GM19455 (cell line): Measurements from ENCODE around the gene AFTPH.

Experiments
- ATAC-seq: cut with Tn5 transposase; IDR thresholded peaks from one replicate; pipeline ENCODE4 v1.9.1; 2021; ENCODE audit not compliant: unreplicated experiment

The AFTPH gene

DNA sequence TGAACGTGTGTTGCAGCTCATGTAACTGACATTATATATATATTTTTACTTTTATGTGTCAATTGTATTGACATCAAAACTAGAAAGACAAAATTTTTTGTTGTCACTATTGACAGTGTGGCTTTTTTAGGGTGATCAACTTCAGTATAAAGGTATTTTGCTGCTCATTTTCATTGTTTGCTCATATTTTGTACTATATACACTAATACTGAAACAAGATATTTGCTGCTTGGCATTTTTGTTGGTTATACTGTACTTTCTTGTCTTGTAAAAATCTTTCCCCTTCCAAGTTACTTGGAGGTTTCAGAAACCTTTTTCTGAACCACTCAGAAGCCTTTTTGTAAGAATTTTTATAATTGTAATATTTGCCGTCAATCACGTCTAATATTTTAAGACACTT is 16.5 kb downstream of the AFTPH start:
- no peak for ATAC-seq

DNA sequence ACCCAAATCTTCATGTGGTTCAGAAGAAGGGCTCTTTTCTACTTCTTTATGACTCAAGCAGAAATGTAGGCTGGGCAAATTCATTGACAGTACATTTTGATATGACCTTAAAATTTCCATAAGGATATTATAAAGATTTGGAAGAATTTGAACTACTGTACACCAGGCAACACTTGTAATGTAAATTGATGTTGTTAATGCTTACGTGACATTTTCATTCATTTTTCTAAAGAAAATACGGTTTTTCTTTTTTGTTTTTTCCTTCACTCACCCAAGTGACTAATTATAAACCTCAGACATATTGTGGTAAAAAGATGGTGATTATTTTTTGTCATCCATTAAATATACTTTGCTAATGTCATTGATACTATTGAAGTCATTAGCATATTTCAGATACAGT is 17.4 kb downstream of the AFTPH start:
- ATAC-seq, result no peak

DNA sequence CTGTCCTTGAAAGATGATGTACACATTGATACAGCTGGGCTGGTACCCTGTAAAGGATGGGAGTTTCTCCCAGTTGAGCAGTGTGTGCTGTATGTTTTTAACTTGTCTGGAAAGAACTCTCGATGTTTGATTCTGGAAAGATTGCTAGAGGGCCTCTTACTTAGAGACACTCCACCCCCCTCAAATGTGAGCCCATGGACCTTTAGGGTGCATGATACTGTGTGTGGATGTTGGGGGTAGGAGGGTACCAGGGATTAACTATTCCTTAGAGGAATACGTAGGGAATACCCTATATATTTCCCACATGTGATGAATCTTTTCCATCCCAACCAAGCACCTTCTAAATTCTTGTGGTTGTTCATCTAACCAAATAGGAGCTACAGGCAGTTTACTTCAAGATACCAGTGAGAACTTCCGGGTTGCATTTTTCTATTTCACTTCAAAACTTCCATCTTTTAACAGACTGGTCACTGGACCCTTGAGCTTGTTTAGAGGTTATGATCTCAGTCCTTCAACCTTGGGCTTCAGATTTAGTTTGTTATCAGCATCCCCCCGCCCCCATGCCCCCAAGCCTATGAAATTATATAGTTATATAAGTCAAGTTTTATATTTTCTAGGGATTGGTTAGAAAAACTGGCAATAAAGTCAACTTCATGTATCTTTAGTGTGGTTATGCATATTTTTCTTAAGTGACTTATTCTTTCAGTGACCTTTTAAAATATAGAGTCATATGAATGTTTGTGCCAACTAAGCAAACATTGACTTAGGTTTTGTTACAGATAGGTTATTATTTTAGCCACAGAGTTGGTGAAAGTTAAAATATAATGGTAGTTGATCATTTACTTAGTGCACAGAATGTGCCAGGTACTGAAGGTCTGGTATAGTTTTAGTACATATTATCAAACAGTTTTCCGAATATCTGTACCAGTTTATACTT is 18.2 kb downstream of the AFTPH start:
- no peak for ATAC-seq

DNA sequence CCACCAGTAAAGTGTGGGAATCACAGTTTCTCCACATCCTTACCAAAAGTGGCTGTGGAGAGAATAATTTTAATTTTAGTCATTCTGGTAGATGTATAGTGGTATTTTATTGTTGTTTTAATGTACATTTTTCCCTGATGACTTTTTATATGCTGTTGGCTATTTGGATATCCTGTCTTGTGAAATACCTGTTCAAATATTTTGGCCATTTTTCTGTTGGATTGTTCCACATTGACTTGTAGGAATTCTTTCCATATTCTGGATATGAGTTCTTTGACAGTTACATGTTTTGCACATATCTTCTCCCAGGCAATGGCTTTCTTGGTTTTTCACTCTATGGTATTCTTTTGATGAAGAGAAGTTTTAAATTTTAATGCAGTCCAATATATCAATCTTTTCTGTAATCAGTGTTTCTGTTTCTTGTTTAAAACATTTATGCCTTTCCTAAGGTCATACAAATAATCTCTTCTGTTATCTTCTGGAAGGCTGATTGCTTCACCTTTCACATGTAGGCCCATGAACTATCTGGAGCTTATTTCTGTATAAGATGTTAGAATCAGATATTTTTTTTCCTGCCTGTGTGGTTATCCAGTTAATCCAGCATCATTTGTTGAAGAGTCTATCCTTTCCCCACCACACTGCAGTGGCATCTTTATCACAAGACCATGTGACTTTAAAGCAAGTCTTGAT is 19.0 kb downstream of the AFTPH start:
- ATAC-seq, result no peak

DNA sequence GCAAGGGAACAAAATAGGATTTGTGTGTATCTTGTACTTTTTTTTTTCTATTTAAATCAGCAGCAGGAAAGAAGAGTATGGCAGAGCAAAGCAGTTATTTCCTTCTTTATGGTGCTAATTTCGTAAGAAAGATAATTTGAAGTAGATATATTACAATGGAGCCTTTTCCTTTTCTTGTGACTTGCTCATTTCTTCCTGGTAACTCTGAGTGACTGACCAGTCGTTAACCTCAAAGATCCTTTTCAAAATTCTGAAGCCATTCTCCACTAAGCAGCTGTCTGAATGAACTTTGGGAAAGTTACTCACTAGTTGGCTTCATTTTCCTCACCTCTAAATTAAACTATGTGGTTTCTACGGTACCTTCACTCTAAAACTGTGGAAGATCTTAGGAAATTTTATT is 24.6 kb downstream of the AFTPH start:
- ATAC-seq, result no peak

DNA sequence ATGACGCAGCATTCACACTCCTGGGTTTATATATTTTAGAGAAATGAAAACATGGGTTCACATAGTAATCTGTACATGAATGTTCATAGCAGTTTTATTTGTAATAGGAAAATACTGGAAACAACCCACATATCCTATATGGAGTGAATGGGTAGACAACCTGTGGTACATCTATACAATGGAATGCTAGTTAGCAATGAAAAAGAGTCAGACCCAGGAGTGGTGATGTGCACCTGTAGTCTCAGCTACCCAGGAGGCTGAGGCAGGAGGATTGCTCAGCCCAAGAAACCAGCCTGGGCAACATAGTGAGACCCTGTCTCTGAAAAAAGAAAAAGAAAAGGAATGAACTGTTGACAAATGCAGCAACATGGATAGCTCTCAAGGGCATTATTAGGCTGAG is 25.9 kb downstream of the AFTPH start:
- no peak for ATAC-seq

DNA sequence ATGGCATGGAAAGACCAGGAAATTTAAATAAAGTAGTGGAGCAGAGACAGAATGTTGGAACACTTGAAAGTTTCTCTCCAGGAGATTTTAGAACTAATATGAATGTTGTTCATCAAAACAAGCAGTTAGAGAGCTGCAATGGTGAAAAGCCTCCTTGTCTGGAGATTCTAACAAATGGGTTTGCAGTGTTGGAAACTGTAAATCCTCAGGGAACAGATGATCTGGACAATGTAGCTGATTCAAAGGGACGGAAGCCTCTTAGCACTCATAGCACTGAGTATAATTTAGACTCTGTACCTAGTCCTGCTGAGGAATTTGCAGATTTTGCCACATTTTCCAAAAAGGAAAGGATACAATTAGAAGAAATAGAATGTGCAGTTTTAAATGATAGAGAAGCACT is 27.7 kb downstream of the AFTPH start:
- no peak for ATAC-seq

DNA sequence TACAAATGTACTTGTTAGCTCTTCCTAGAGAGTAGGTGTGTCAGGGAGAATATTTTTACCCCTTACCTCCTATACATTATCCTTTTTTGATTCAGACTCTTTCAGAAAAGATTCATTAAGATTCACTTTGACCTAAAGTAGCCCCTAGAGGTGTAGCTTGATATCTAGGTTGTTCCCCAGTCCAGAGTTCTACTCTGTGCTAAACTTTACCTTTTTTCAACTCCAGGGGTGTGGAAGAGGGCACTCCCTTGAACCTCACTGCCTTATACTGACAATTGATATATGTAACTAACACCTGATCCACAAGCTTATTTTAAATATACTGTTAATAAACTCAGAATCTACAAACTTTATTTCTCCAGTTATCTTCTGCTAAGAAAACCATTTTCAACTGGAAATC is 30.0 kb downstream of the AFTPH start:
- ATAC-seq, result no peak

DNA sequence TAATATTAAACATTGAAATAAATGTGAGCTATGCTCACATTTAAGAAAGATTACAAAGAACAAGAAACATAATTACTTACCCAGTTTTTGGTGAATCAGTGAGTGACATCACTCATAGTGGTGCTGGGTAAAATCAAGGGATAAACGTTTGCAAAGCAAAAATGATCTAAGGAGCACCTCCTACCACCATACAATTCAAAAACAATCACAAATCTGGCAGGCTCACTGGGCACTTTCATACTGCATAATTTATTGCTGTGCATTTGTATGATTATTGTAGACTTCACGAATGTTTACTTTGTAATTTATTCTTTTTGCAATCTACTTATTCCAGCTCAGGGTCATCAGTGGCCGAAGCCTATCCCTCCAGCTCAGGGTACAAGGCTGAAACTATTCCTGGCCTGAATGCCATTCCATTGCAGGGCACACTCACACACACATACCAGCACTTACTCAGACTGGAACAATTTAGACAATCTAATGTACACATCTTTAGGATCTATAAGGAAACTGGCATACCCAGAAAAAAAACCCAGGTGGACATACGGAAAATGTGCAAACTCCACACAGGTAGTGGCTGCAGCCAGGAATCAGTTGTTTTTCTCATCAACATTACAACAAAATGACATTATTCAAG is 34.4 kb downstream of the AFTPH start:
- ATAC-seq, result no peak

DNA sequence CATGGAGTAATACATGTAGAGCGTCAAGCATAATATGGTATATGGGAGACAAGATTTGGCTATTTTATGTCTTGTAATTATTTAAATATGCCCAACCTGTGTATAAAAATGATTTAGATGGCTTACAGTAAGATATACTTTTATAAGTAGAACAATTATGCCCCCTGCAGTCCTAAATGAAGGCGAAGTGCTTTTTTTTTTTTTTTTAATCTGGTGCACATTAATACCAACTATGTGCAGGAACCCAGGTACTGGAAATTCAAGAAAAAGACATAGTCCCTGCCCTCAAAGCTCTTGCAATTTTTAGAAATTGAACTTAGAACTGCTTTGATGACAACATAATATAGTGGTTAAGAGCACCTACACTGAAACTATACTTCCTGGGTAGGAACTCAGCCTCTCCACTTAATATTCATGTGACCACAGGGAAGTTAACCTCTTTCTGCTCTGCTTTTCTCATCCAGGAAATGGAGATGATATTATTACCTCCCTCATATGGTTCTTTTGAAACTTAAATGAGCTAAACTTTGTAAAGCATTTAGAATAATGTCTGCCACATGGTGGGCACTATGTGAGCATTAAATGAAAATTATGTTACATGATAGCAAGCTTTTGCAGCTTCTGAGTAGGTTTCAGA is 38.1 kb downstream of the AFTPH start:
- no peak for ATAC-seq

DNA sequence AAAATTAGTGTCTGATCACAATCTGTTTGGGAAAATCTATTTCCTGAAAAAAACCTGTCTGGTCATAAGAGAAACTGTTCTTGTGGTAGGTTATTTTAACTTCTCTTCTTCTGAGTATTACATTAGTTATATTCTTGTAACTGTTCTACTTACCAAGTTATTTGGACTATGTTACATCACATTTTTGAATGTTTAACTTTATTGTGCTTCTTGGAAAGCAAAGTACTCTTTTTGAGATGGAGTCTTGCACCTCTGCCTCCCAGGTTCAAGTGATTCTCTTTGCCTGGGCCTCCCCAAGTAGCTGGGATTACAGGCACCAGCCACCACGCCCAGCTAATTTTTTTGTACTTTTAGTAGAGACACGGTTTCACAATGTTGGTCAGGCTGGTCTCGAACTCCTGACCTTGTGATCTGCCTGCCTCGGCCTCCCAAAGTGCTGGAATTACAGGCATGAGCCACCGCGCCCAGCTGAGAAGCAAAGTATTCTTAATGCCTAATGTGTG is 39.4 kb downstream of the AFTPH start:
- ATAC-seq, result no peak

DNA sequence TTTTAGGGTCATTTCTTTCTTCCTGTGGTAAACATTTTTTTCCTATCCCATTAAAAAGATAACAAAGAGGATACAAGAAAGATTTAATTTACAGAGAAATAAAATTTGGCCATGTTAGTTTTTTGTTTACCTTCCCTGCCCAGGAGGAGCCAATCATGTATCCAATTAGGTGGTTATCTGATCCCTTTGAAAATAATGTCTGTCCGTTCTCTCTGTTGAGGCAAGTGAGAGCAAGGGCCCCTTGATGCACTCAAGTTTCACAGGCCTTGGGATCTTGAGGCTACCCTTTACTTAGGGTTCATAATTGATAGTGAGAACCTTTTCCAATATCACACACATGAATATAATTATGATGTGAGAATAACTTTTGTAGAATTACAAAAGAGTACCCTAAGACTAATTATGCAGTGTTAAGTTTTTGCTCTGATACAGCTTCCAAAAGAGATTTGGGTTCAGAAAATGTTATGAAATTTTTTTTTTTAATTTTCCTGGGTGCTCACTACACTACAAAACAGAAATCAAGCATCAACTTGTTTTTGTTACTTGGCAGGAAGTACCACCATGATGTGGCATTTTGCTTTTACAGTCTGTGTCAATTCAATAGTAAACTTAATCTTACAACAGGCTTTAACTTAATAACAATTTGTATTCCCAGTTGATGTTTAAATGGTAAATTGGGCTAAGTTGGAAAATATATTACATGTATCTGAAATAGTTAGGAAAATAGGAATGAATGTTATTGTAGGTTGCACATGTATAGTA is 42.0 kb downstream of the AFTPH start:
- no peak for ATAC-seq

DNA sequence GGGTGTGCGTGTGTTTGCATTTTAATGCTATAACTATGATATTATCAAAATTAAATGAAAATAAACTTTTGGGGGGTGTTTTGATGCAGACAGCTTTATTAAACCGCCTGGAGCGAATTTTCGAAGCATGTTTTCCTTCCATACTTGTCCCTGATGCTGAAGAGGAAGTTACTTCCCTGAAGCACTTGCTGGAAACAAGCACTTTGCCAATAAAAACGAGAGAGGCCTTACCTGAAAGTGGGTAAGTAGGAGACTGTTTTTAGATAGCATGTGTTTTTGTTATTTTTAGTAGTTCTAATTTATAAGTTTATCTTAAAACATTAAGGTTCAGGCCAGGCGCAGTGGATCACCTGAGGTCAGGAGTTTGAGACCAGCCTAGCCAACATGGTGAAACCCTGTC is 43.3 kb downstream of the AFTPH start:
- no peak for ATAC-seq

DNA sequence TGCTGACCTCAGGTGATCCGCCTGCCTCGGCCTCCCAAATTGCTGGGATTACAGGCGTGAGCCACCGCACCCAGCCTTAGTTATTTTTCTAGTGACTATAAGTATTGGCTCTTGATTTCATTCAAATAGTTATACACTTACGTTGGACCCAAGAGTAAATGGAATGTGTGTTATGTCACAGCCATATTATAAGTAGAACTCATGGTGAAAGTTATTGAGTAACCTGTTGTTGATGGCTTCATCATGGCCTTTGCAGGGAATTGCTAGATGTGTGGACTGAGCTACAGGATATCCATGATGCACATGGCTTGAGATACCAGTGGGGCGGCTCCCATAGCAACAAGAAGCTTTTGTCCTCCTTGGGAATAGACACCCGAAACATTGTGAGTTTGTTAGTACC is 44.7 kb downstream of the AFTPH start:
- no peak for ATAC-seq

DNA sequence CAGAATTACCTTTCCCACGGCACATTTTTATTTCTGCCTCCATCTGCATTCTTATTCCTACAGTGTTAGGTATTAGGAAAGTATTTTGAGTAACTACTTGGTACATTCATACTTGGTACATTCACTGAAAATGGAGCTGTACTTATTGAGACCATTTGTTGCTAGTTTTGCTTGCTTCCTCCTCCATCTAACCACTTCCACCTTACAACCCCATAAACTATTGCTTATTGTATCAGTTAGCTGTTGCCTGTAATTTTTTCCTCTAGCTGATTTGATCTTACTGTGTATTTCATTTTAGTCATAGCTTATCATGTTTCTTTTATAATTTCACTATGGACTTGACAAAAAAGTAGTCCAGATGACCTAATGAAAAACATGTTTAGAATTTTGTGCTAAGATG is 50.7 kb downstream of the AFTPH start:
- no peak for ATAC-seq

DNA sequence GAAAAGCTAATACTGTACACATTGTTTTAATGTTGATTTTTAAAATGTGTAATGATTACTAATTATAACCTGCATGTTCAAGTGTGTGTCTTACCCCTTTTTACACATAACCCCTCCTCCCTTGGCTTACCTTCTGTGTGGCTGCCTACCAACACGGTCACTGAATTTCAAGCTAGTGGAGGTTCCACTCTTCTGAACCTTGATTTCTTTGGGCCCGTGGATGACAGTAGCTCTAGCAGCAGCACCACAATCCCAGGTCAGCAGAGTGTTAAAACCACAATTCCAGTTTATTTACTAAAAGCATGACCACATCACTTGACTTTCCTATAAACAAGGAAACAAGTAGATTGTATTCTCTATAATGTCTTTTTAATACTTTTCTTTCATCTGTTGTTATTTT is 56.9 kb downstream of the AFTPH start:
- ATAC-seq, result no peak

DNA sequence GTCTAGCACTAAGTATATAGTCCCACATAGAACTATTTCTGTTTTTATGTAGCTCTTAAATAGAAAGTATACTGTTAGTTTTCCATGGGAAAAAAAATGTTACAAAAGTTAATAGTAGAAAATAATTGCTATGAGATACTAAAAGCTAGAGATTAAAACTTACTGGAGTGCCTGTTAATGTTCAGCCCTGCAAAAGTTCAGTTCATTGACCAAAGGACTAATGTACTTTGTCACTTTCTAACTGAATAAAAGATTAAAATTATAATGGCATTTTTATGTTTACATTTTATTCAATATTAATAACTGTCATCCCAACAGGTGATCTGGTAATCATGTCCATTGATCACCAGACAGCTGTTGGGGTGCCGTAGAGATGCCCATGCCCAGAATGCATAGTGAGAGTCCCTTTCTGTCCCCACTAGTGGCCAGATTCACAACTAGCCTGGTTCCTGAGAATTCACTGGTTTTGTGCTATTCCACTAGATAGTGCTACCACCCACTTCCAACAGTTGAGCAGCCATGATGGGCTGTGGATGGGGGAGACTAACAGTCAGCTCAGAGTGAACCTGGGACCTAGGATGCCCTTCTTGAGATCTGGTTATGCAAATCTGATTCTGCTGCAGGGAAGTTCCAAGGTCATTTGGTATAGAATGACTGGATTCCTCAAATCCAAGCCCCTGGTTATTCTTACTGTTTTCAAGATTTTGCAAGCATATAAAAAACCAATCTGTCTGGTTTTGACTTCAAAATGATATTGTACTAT is 57.8 kb downstream of the AFTPH start:
- peak; percentile 26 for ATAC-seq

DNA sequence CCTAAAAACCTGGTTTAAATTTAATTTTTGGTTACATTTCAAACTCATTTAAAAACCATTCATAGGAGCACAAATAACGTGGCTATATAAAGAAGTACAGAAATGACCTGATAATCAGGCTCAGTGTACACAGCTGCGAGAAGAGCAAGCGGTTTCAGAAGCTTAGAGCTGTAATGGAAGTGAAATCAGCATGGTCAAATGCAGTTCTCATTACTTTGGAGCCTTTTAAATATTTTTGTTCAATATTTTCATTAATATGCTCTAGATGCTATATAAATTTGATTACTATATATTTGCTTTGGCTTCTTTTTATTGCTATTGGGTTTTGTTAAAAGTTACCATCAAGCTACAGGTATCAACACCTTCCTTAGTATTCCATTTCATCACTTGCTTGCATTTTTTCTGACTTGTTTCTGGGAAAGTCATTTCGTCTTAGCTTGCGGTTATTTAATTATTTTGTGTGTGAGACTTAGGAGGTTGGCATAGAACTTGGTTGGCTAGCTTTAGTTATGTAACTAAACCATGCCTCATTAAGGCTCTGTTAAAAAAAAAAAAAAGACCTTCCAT is 58.7 kb downstream of the AFTPH start:
- peak; percentile 90 for ATAC-seq

DNA sequence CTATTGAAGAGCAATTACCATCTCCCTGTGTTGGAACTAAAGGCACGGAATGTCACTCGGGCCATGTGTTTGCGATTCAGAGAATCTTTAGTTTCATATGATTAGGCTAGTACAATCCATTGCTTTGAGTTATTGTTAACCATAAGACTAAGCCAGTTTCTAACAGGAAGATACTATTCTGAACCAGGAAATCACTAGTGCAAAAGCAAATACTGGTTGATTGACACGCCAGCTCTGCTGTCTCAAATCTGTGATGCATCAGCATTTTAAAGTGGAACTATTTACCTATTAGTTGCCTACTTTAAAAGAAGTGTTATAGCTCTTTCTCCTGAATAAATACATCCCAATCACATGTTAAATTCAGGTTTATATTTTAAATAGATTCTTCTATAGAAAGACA is 61.9 kb downstream of the AFTPH start:
- ATAC-seq, result no peak
